GM12892 (cell line): Measurements from ENCODE around the gene CCDC85C.

ENCODE experiments used
- POLR2A ChIP-seq: IDR thresholded peaks from 2 replicates; pipeline ENCODE4 v1.6.1; 2011; ENCODE audit warnings: low read depth, low read length, control low read depth
- POLR2AphosphoS5 ChIP-seq: IDR thresholded peaks from 2 replicates; pipeline ENCODE4 v1.6.1; 2011; ENCODE audit warnings: low read depth, low read length, control low read depth
- TAF1 ChIP-seq: IDR thresholded peaks from 2 replicates; pipeline ENCODE4 v1.6.1; 2011; ENCODE audit warnings: low read depth, mild to moderate bottlenecking, control low read depth, low read length, borderline replicate concordance

GRCh38 chr14:99535908-99536778 is 67.9 kb downstream of the CCDC85C start:
- TF ChIP-seq POLR2AphosphoS5 = no peak
- TF ChIP-seq TAF1 = no peak
- no peak for TF ChIP-seq POLR2A
